Memory B cell (primary cell): ENCODE measurements around the gene FLT1.

Experiments used
- ATAC-seq: fragments of 150-1000 bp; cut with Tn5 transposase; 2 replicates; pipeline ENCODE4 v1.10.0; 2021; ENCODE audit warnings: low read depth, mild to moderate bottlenecking, moderate library complexity
- DNase-seq, 2 donors: peaks; one replicate each; pipeline ENCODE4 v3.0.0; 2022; ENCODE audit warnings: low spot score in 2 of 2
- H3K27ac Mint-ChIP-seq: one replicate; pipeline ENCODE4 v1.8.0; 2022; ENCODE audit warnings: mild to moderate bottlenecking, moderate library complexity, mixed read lengths
- H3K27me3 Mint-ChIP-seq: one replicate; pipeline ENCODE4 v1.8.0; 2022; ENCODE audit warnings: mixed read lengths
- H3K36me3 Mint-ChIP-seq: one replicate; pipeline ENCODE4 v1.8.0; 2022; ENCODE audit warnings: mild to moderate bottlenecking, mixed read lengths
- H3K4me1 Mint-ChIP-seq: one replicate; pipeline ENCODE4 v1.8.0; 2022; ENCODE audit warnings: mixed read lengths
- H3K4me3 Mint-ChIP-seq: one replicate; pipeline ENCODE4 v1.8.0; 2022; ENCODE audit warnings: mild to moderate bottlenecking, moderate library complexity, mixed read lengths
- H3K9me3 Mint-ChIP-seq: one replicate; pipeline ENCODE4 v1.8.0; 2022; ENCODE audit warnings: mixed read lengths

Gene FLT1

DNA sequence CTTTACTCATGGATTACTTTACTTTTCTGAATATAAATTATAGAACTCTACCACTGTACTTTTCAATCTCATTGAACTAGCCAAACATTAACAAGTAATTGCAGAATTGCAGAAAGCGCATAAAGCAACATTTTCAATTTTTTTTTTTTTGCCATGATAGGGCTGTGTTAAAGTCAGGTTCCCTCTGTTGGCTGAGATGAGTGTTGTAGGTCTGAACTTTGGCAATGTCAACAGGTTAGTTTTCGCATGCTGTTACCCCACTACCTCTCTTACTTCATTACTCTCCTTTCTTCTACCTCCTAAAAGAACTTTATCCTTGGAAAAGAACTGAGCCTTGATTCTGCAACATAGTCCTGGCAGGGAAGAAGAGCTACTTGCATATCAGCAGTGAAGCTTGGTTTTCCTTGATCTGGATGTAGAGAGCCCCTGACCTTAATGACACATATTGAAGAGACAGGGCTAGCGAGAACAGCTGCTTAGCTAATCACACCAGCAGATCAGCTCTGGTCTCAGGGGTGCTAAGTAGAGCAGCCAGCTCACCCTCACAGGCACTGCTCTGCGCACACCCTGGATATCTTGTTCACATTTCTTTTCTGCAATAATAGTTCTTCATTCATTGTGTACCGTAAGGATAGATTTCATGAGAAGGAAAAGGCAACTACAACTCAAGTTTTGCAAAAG lies 119.5 kb downstream of the FLT1 start:
- ATAC-seq = no peak
- no peaks in the 10 kb centered on the region for H3K9me3 Mint-ChIP-seq
- H3K27ac Mint-ChIP-seq = no peak overlapping the region
- H3K27me3 Mint-ChIP-seq = peaks cover 2% of the 10 kb centered on the region
- H3K4me1 Mint-ChIP-seq = no peaks in the 10 kb centered on the region
- no peak overlapping the region for H3K4me3 Mint-ChIP-seq
- H3K36me3 Mint-ChIP-seq = no peaks in the 10 kb centered on the region
- DNase-seq = no peak

GRCh38 chr13:28373810-28374209 lies 121.1 kb downstream of the FLT1 start:
- no peaks in the 10 kb centered on the region for H3K9me3 Mint-ChIP-seq

GRCh38 chr13:28370448-28370847 lies 124.5 kb downstream of the FLT1 start:
- no peaks in the 10 kb centered on the region for H3K4me1 Mint-ChIP-seq
- no peak for DNase-seq
- H3K27ac Mint-ChIP-seq = no peak overlapping the region
- H3K27me3 Mint-ChIP-seq = peaks cover 5% of the 10 kb centered on the region
- peaks cover 4% of the 10 kb centered on the region for H3K36me3 Mint-ChIP-seq
- ATAC-seq = no peak
- H3K4me3 Mint-ChIP-seq = no peak overlapping the region
- H3K9me3 Mint-ChIP-seq = peaks cover 1% of the 10 kb centered on the region

More at GRCh38 chr13:28373810-28374209, 121.1 kb downstream of the FLT1 start:
- ATAC-seq (no peak), DNase-seq (no peak)
- no peak overlapping the region for H3K4me3 Mint-ChIP-seq
- no peaks in the 10 kb centered on the region for H3K4me1 Mint-ChIP-seq
- H3K27me3 Mint-ChIP-seq = peaks cover 3% of the 10 kb centered on the region
- no peak overlapping the region for H3K27ac Mint-ChIP-seq
- H3K36me3 Mint-ChIP-seq = no peaks in the 10 kb centered on the region

DNA sequence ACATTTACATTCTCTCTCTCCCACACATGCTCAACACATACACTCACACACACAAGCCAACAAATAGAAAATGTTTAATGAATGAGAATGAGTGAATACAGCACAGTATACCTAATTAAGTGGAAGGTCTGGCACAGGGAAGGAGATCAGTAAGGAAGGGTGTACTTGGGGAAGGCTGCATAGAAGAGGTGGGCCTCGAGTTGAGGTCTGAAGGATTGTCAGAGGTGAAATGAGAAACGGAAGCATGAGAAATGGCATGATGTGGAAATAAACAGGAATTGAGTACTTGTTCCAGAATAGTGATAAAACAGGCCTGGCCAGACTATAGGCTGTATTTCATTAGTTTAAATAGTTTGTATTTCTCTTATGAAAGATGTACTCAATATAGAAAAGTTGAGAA lies 136.2 kb downstream of the FLT1 start:
- Mint-ChIP-seq H3K9me3 (peaks cover 2% of the 10 kb centered on the region), H3K27ac (no peak overlapping the region), H3K4me1 (peaks cover 11% of the 10 kb centered on the region), H3K4me3 (no peak overlapping the region), H3K27me3 (peaks cover 2% of the 10 kb centered on the region), H3K36me3 (peaks cover 2% of the 10 kb centered on the region)
- DNase-seq (no peak), ATAC-seq (no peak)

GRCh38 chr13:28357911-28358433 lies 137.0 kb downstream of the FLT1 start:
- peaks cover 2% of the 10 kb centered on the region for H3K36me3 Mint-ChIP-seq
- no peak for DNase-seq
- peaks cover 11% of the 10 kb centered on the region for H3K4me1 Mint-ChIP-seq
- H3K27ac Mint-ChIP-seq = no peak overlapping the region
- ATAC-seq = no peak
- H3K9me3 Mint-ChIP-seq = peaks cover 2% of the 10 kb centered on the region
- peaks cover 2% of the 10 kb centered on the region for H3K27me3 Mint-ChIP-seq
- H3K4me3 Mint-ChIP-seq = no peak overlapping the region

DNA sequence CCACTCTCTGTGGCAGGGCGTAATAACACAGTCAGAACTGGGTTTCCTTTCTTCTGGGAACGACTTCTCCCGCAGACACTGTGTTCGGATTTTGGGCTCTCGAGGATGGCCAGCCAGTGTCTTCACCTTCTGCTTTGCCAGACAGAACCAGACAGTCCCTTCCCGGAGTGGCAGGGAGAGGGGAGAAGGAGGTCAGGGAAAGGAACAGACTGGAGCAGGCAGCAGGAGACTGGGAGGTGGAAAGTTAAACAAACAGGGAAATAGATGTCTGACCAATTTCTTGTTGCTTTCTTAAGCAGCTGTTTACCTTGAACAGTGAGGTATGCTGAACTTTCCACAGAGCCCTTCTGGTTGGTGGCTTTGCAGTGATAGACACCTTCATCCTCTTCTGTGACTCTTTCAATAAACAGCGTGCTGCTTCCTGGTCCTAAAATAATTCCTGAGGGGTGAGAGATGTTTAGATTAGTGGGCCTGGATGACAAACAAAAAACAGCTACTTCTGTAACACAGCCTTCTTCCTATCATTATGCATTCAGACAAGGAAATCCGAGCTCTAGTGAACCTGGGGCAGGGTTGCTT lies 137.6 kb downstream of the FLT1 start:
- no peak for ATAC-seq
- DNase-seq = no peak
- H3K9me3 Mint-ChIP-seq = peaks cover 2% of the 10 kb centered on the region
- H3K36me3 Mint-ChIP-seq = peaks cover 2% of the 10 kb centered on the region
- H3K27ac Mint-ChIP-seq = peak overlapping the region; percentile 24
- H3K4me1 Mint-ChIP-seq = peaks cover 11% of the 10 kb centered on the region
- H3K4me3 Mint-ChIP-seq = no peak overlapping the region
- H3K27me3 Mint-ChIP-seq = peaks cover 2% of the 10 kb centered on the region

DNA sequence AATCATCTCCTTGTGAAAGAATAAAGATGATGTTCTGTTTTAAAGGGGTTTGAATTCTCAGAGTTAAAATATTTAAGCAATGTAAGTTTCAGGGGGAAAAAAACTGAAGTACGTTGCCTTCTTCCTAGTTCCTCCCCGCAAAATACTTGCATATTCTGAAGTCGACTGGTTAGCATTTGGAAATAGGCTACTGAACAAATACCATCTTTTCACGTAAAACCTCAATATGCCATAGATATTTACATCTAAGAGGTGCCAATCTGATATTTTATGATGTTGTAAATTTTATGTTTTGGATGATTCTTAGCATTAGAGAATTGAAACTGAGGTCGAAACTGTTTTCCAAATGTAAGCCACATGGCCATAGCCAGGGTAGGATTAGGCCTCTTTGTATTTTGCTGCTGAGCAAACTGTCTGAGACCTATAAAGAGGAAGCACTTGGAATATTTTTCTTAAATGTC lies 138.3 kb downstream of the FLT1 start:
- Mint-ChIP-seq H3K36me3 (peaks cover 2% of the 10 kb centered on the region), H3K27ac (no peak overlapping the region)
- no peak for DNase-seq

GRCh38 chr13:28355822-28356371 lies 139.0 kb downstream of the FLT1 start:
- Mint-ChIP-seq H3K4me3 (no peak overlapping the region), H3K36me3 (peaks cover 2% of the 10 kb centered on the region), H3K27ac (no peak overlapping the region), H3K27me3 (peaks cover 2% of the 10 kb centered on the region), H3K4me1 (peaks cover 11% of the 10 kb centered on the region), H3K9me3 (peaks cover 2% of the 10 kb centered on the region)
- DNase-seq = no peak
- no peak for ATAC-seq

More for the DNA sequence above, 138.3 kb downstream of the FLT1 start:
- Mint-ChIP-seq H3K4me3 (no peak overlapping the region), H3K4me1 (peaks cover 11% of the 10 kb centered on the region), H3K9me3 (peaks cover 2% of the 10 kb centered on the region), H3K27me3 (peaks cover 2% of the 10 kb centered on the region)
- no peak for ATAC-seq

DNA sequence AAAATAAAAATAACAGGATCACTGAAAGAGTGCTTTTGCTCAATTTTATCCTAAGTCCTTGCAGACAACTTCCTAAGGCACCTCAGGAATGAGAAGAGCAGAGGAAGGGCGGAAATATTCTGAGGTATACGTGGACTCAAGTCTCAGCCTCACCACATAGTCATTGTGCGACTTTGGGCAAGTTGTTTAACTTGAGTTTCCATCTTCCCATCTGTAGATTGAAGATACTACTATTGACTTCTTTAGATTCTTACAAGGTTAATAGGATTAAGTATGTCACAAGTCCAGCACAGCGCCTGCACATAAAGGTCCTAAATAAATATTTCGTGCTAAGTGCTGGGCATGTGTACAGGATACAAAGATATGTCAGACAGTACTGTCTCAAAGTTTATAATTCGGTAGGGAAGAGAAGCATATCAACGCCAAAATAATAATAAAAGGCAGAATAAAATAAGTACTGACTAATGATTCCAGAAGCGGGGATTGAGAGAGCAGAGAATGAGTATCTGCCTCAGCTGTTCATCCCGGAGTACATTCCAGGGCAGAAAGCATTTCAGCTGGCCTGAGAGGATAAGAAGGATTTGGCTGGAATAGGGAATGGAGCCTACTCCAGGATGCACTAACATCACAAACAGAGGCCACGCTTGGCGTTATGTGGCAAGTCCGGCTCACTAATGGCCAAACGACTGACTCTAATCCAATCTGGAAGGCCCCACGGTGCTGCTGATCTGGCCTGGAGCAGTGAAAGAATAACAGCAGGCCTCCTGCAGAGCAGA lies 139.7 kb downstream of the FLT1 start:
- DNase-seq = no peak
- H3K4me1 Mint-ChIP-seq = peaks cover 11% of the 10 kb centered on the region
- no peak overlapping the region for H3K4me3 Mint-ChIP-seq
- H3K36me3 Mint-ChIP-seq = peaks cover 2% of the 10 kb centered on the region
- ATAC-seq = no peak
- H3K9me3 Mint-ChIP-seq = peaks cover 2% of the 10 kb centered on the region
- H3K27ac Mint-ChIP-seq = no peak overlapping the region
- peaks cover 1% of the 10 kb centered on the region for H3K27me3 Mint-ChIP-seq

GRCh38 chr13:28353679-28354078 lies 141.2 kb downstream of the FLT1 start:
- ATAC-seq (no peak), DNase-seq (no peak)
- H3K9me3 Mint-ChIP-seq = peaks cover 1% of the 10 kb centered on the region
- H3K36me3 Mint-ChIP-seq = peaks cover 2% of the 10 kb centered on the region
- no peak overlapping the region for H3K27ac Mint-ChIP-seq
- peaks cover 1% of the 10 kb centered on the region for H3K27me3 Mint-ChIP-seq
- no peak overlapping the region for H3K4me3 Mint-ChIP-seq
- H3K4me1 Mint-ChIP-seq = peaks cover 11% of the 10 kb centered on the region

DNA sequence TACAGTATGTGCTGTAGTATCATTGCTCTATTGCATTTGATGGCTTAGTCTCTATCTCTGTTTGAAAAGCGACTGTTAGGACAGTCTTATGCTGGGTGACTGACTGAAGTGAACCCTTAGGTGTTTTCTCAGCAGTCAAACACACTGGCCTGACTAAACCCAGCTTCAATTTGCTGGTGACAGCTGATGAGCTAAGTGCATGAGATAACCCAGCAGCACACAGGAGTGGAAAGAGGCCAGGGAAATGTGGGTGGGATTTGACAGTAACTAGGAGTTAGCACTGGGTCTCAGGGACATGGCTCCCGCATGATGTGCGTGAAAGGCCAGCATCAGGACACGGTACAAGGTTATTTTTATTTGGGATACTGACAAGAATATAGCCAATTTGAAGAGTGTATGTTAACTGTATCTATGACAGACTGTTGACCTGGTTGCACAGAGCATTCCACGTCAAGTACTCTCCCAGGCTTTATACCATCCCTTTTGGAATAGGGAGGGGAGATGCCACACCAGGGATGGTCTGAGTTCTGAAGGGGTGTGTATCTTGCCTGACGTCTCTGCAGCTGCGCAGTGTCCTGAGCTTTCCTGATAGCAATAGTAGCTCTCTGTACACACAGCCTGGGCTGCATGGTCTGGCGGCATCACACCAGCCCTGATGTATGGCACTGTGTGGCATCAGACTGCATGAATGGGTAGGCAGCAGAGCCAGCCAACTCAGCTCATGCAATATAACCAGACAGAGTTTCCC lies 144.8 kb downstream of the FLT1 start:
- Mint-ChIP-seq H3K36me3 (no peaks in the 10 kb centered on the region), H3K9me3 (no peaks in the 10 kb centered on the region), H3K4me3 (no peak overlapping the region), H3K4me1 (no peaks in the 10 kb centered on the region), H3K27me3 (peaks cover 3% of the 10 kb centered on the region), H3K27ac (no peak overlapping the region)
- DNase-seq (no peak), ATAC-seq (no peak)

DNA sequence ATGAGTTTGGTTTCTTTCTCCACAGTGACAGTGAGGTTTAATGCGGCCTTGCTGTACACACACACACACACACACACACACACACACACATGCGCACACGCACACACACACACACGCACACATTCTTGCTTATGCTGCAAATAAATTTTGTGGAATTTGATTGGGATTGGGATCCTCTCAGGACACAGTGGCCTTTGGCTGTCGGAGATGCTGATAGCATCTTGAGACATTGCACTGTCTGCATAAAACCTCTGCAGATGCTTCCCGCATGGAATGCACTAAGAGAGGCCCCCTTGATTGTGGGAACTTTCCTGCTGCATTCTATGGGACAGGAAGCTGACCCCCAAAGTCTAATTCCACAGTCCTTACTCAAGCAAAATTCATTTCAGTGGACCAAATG lies 145.6 kb downstream of the FLT1 start:
- Mint-ChIP-seq H3K4me3 (no peak overlapping the region), H3K9me3 (no peaks in the 10 kb centered on the region), H3K27ac (no peak overlapping the region), H3K27me3 (peaks cover 4% of the 10 kb centered on the region), H3K36me3 (peaks cover 1% of the 10 kb centered on the region), H3K4me1 (no peaks in the 10 kb centered on the region)
- DNase-seq = no peak
- no peak for ATAC-seq

DNA sequence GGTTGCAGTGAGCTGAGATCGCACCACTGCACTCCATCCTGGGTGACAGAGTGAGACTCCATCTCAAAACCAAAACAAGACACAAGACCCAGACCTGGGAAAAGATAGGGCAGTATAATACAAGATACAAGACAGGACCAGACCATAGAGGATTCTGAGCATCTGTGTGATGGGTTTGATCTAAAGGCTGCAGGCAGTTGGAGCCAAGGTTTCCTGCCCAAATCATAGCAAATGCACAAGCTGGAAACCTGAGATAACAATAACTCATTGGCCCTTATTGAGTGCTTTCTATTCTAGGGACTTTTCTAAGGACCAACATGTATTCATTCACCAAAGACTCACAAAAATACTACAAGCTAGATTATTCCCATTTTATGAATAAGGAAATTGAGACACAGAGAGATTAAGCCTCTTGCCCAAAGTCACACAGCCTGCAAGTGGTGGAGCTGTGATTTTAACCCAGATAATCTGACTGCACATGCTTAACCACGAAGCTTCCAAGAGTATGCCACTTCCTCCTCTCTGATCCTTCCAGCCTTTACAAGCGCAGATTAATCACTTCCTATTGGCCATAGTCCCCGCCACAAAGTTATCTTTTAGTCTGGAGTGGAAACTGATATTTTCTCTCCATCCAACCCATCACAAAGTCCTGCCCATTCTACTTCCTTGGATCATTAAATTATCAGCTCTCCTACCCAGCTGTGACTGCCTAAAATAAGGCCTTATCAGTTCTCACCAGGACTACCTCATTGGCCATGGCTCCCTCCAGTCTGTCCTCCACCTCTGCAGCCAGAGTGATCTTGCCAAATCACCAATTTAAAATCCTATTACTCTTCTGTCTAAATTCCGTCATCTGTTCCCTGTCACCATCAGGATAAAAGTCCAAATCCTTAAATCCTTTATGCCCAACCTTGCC lies 147.2 kb downstream of the FLT1 start:
- no peak for ATAC-seq
- H3K9me3 Mint-ChIP-seq = no peaks in the 10 kb centered on the region
- DNase-seq = no peak
- H3K27ac Mint-ChIP-seq = no peak overlapping the region
- H3K27me3 Mint-ChIP-seq = peaks cover 10% of the 10 kb centered on the region
- peaks cover 4% of the 10 kb centered on the region for H3K36me3 Mint-ChIP-seq
- H3K4me3 Mint-ChIP-seq = no peak overlapping the region
- H3K4me1 Mint-ChIP-seq = no peaks in the 10 kb centered on the region
